ENCODE results near the gene OLR1. TPM values are rescaled to one million over a fixed set of nuclear protein-coding genes. Genes with fewer than 3 reads are reported as not detected.

Gene OLR1
- total RNA-seq, 4 donors from 2014 or later = 0.41 TPM; not detected in 3

DNA sequence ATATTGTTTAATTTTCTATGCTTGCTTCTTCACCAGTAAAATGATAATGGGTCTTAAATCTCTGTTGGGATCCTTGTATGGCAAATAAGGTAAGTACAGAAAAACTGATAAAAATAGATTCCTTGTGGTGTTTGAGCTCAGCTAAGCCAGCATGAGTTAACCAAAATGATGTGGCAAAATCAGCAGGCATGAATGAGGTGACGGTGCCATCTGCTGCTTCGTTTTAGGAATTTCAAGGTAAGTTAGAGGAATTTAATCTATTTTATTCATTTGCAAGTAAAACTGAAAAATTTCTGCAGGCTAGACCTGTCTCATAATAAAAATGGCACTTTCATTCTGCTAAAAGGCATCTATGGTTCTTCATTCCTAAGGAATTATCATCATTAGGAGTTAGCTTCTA, 31.9 kb downstream of the OLR1 start:
- no peak for DNase-seq
- Histone ChIP-seq H3K4me3 (no peak overlapping the region), H3K9me3 (no peaks in the 10 kb centered on the region), H3K27ac (no peak overlapping the region), H3K27me3 (no peaks in the 10 kb centered on the region), H3K36me3 (no peaks in the 10 kb centered on the region), H3K4me1 (no peaks in the 10 kb centered on the region)
- intact Hi-C loops (cut with DNase I; ENCODE audit: low total_unique reads) = no loop called here
- TF ChIP-seq, protein P1, sequence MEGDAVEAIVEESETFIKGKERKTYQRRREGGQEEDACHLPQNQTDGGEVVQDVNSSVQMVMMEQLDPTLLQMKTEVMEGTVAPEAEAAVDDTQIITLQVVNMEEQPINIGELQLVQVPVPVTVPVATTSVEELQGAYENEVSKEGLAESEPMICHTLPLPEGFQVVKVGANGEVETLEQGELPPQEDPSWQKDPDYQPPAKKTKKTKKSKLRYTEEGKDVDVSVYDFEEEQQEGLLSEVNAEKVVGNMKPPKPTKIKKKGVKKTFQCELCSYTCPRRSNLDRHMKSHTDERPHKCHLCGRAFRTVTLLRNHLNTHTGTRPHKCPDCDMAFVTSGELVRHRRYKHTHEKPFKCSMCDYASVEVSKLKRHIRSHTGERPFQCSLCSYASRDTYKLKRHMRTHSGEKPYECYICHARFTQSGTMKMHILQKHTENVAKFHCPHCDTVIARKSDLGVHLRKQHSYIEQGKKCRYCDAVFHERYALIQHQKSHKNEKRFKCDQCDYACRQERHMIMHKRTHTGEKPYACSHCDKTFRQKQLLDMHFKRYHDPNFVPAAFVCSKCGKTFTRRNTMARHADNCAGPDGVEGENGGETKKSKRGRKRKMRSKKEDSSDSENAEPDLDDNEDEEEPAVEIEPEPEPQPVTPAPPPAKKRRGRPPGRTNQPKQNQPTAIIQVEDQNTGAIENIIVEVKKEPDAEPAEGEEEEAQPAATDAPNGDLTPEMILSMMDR (IDR thresholded peaks at IDR 0.05) = peak in 3 of 4 experiments; percentile 25 to 68 (median 43)
- no peak for TF ChIP-seq POLR2A (IDR thresholded peaks at IDR 0.05)

DNA sequence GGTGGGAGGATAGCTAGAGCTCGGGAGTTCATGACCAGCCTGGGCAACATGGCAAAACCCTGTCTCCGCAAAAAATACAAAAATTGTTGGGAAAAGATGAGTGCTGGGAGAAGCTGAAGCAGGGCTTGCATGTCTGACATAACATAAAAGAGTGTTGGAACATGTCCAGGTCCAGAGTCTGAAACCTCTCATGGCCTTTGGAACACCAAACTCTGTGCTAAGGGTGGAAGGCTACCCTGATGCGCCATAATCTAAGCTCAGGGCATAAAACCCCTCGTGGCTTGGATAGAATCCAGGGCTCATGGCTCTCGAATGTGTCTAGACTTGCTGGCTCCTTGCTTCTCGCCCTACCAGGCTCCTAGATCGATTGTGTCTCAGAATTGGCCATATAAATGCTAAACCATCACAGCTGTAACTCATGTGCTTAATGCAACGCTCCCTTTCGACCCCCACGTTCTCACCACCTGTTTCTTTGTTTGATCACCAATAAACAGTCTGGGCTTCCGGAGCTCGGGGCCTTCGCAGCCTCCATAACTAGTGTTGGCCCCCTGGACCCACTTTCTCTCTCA, 35.2 kb downstream of the OLR1 start:
- H3K9me3 ChIP-seq = no peaks in the 10 kb centered on the region
- no peaks in the 10 kb centered on the region for H3K4me1 ChIP-seq
- no peak overlapping the region for H3K4me3 ChIP-seq
- DNase-seq = no peak
- no peaks in the 10 kb centered on the region for H3K27me3 ChIP-seq
- no peak overlapping the region for H3K27ac ChIP-seq
- no peaks in the 10 kb centered on the region for H3K36me3 ChIP-seq
- intact Hi-C loops (cut with DNase I; ENCODE audit: low total_unique reads) = no loop called here
- TF ChIP-seq, protein P1 (IDR thresholded peaks at IDR 0.05) = no peak
- TF ChIP-seq POLR2A (IDR thresholded peaks at IDR 0.05) = no peak

DNA sequence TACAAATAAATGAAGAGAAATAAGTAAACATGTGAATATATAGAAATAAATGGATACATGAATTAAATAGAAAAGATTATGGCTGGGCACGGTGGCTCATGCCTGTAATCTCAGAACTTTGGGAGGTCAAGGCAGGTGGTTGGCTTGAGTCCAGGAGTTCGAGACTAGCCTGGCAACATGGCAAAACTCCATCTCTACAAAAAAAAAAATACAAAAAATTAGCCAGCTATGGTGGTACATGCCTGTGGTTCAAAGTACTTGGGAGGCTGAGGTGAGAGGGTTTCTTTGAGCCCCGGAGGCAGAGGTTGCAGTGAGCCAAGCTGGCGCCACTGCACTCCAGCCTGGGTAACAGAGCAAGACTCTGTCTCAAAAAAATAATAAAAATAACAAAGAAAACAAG, 36.8 kb downstream of the OLR1 start:
- TF ChIP-seq, protein P1 (IDR thresholded peaks at IDR 0.05) = no peak
- TF ChIP-seq POLR2A (IDR thresholded peaks at IDR 0.05) = no peak
- DNase-seq = no peak
- H3K27ac ChIP-seq = no peak overlapping the region
- no peak overlapping the region for H3K4me3 ChIP-seq
- H3K27me3 ChIP-seq = no peaks in the 10 kb centered on the region
- H3K4me1 ChIP-seq = no peaks in the 10 kb centered on the region
- intact Hi-C loops (cut with DNase I; ENCODE audit: low total_unique reads) = no loop called here
- H3K36me3 ChIP-seq = no peaks in the 10 kb centered on the region
- no peaks in the 10 kb centered on the region for H3K9me3 ChIP-seq

DNA sequence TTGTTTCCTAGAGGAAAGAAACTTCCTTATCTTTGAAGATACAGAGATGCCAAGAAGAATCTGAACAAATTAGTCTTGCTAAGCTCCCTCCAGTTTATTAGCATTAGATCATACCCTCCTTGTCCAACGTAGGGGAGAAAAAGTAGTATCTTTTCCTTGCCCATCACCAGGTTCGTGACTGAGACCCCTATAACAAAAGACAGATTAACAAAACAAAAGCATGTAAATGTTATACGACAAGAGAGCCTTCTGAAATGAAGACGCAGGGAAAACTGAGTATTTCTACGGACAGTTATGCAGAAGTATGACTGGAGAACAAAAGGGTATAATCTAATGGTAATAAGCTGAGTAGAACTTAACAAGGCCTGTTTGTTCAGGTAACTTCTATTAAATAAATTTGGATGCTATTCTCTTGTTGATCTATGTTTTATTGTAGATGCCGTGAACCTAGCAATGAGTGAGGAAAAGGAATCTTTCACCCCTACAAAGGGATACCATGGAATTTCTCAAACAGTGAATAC, 39.0 kb downstream of the OLR1 start:
- no peaks in the 10 kb centered on the region for H3K27me3 ChIP-seq
- no peaks in the 10 kb centered on the region for H3K36me3 ChIP-seq
- H3K4me1 ChIP-seq = no peaks in the 10 kb centered on the region
- intact Hi-C loops (cut with DNase I; ENCODE audit: low total_unique reads) = no loop called here
- no peak overlapping the region for H3K27ac ChIP-seq
- no peak for DNase-seq
- H3K9me3 ChIP-seq = no peaks in the 10 kb centered on the region
- H3K4me3 ChIP-seq = no peak overlapping the region
- TF ChIP-seq, protein P1 (IDR thresholded peaks at IDR 0.05) = no peak
- no peak for TF ChIP-seq POLR2A (IDR thresholded peaks at IDR 0.05)

DNA sequence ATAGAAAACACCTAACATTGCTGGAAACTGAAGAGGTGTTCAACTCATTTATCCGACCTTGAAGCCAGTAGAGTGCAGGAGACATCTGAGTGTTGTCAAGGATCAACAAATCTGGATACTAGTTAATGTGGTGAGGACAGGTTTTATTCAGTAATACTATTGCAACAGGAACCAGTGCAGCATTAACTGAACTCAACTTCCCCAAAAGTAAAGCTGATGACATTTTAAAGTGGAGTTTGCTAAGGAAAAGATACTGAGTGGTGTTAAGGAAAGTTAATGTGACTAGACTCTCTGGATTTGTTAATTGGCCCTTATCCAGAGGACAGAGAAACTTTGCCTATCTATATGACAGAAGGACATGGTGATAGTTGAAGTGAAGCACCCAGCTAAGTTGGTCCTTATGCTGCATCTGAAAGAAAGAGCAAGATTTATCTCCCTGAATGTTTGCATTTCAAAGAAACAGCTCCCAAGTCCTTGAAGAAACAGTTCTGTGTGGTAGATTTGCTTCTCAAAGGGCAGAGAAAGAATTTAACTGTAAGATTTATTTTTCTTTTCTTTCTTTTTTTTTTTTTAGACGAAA, 40.7 kb downstream of the OLR1 start:
- no peak for DNase-seq
- H3K36me3 ChIP-seq = no peaks in the 10 kb centered on the region
- no peaks in the 10 kb centered on the region for H3K9me3 ChIP-seq
- H3K27me3 ChIP-seq = no peaks in the 10 kb centered on the region
- no peak overlapping the region for H3K4me3 ChIP-seq
- intact Hi-C loops (cut with DNase I; ENCODE audit: low total_unique reads) = no loop called here
- H3K4me1 ChIP-seq = no peaks in the 10 kb centered on the region
- no peak overlapping the region for H3K27ac ChIP-seq
- TF ChIP-seq, protein P1 (IDR thresholded peaks at IDR 0.05) = no peak
- no peak for TF ChIP-seq POLR2A (IDR thresholded peaks at IDR 0.05)
